HG03159 (cell line): ENCODE results near the gene CMTM4.
"Not testable (repeated sequence)": the region's sequence is repeated elsewhere in the genome, so short reads cannot be mapped to it uniquely, and the experiment has no call there.

Source experiments
- ATAC-seq: cut with Tn5 transposase; IDR thresholded peaks from one replicate; pipeline ENCODE4 v1.9.1; 2021; ENCODE audit warnings: mild to moderate bottlenecking, moderate library complexity; ENCODE audit not compliant: unreplicated experiment

The CMTM4 gene

GRCh38 chr16:66617728-66618127 lies 78.8 kb downstream of the CMTM4 start:
- ATAC-seq = no peak

- ATAC-seq = no peak
Observed at GRCh38 chr16:66617010-66617434, 79.5 kb downstream of the CMTM4 start.

- ATAC-seq = no peak
Observed at GRCh38 chr16:66616592-66616991, 80.0 kb downstream of the CMTM4 start.

- ATAC-seq = no peak
Observed at GRCh38 chr16:66616169-66616568, 80.4 kb downstream of the CMTM4 start.

- no peak for ATAC-seq
Observed at GRCh38 chr16:66614161-66614802, 82.3 kb downstream of the CMTM4 start.

- ATAC-seq = no peak
Observed at GRCh38 chr16:66612422-66612821, 84.1 kb downstream of the CMTM4 start.

GRCh38 chr16:66611911-66612310 lies 84.6 kb downstream of the CMTM4 start:
- ATAC-seq = not testable (repeated sequence)

- no peak for ATAC-seq
Observed at GRCh38 chr16:66610111-66610820, 86.3 kb downstream of the CMTM4 start.

- ATAC-seq = no peak
Observed at GRCh38 chr16:66609139-66609510, 87.4 kb downstream of the CMTM4 start.

GRCh38 chr16:66608241-66609138 lies 88.1 kb downstream of the CMTM4 start:
- peak; percentile 36 for ATAC-seq

- peak; percentile 38 for ATAC-seq
Observed at GRCh38 chr16:66605979-66606751, 90.4 kb downstream of the CMTM4 start.

GRCh38 chr16:66605177-66605978 lies 91.2 kb downstream of the CMTM4 start:
- ATAC-seq = peak; percentile 13

- peak; percentile 56 for ATAC-seq
Observed at GRCh38 chr16:66604376-66605176, 92.0 kb downstream of the CMTM4 start, which contains the start of gene CMTM3. Gene CMTM3, plus strand, starts transcription at chr16:66604704. Its CDS starts 102 bp downstream, at chr16:66604806.

- no peak for ATAC-seq
Observed at GRCh38 chr16:66603537-66604375, 92.8 kb downstream of the CMTM4 start.

GRCh38 chr16:66601471-66601870 lies 95.1 kb downstream of the CMTM4 start:
- no peak for ATAC-seq

- no peak for ATAC-seq
Observed at GRCh38 chr16:66600477-66600876, 96.1 kb downstream of the CMTM4 start.

- ATAC-seq = no peak
Observed at GRCh38 chr16:66599726-66600125, 96.8 kb downstream of the CMTM4 start.

GRCh38 chr16:66598111-66598510 lies 98.4 kb downstream of the CMTM4 start:
- ATAC-seq = no peak
